CD4-positive, alpha-beta T cell (primary cell): Measurements from ENCODE around the gene NSUN5. TPM values are rescaled to one million over a fixed set of nuclear protein-coding genes. Genes with fewer than 3 reads are reported as not detected.

Source experiments
- ATAC-seq: fragments of 200-7000 bp; cut with Tn5 transposase; one replicate; pipeline ENCODE4 v1.10.0; 2022; ENCODE audit warnings: mild to moderate bottlenecking; ENCODE audit not compliant: poor library complexity
- CTCF ChIA-PET: fragments of 350-600 bp; sonication (Branson Sonifier 250); formaldehyde crosslinking; loops from one replicate; lab custom pipeline; 2021; ENCODE audit warnings: antibody characterized with exemption, inconsistent platforms; lab: Charles Lee
- POLR2A ChIA-PET: fragments of 350-600 bp; sonication (Branson Sonifier 250); formaldehyde crosslinking; loops from one replicate; lab custom pipeline; 2021; ENCODE audit warnings: antibody characterized with exemption, inconsistent platforms; lab: Charles Lee
- DNase-seq, 14 experiments: peaks; one replicate each; pipeline ENCODE4 v3.0.0-alpha.2; 2013 to 2020; ENCODE audit warnings: mixed read lengths in 2 of 14
- H3K27ac ChIP-seq, 2 donors: one replicate each; pipeline versions ENCODE4 v1.5.1 to v1.7.0; 2013; ENCODE audit warnings: low read length in 2 of 2, low read depth in 1 of 2, mild to moderate bottlenecking in 1 of 2
- H3K27me3 ChIP-seq, 2 experiments: 1 replicate in 1 of 2; 2 replicates in 1 of 2; pipeline versions ENCODE4 v1.6.1 to v1.7.0; 2013; ENCODE audit warnings: low read length in 2 of 2, control low read depth in 1 of 2, mild to moderate bottlenecking in 1 of 2, moderate library complexity in 1 of 2; ENCODE audit not compliant: insufficient read depth in 2 of 2, control insufficient read depth in 1 of 2
- H3K36me3 ChIP-seq: one replicate; pipeline ENCODE4 v1.6.1; 2013; ENCODE audit warnings: low read length, control low read depth; ENCODE audit not compliant: insufficient read depth
- H3K4me1 ChIP-seq: one replicate; pipeline ENCODE4 v1.6.1; 2013; ENCODE audit warnings: low read length, control low read depth; ENCODE audit not compliant: insufficient read depth
- H3K4me3 ChIP-seq: one replicate; pipeline ENCODE4 v1.5.1; 2013; ENCODE audit warnings: mild to moderate bottlenecking, low read length, moderate library complexity
- H3K9me3 ChIP-seq, 2 experiments: 1 replicate in 1 of 2; 2 replicates in 1 of 2; pipeline versions ENCODE4 v1.6.1 to v1.7.0; 2013; ENCODE audit warnings: low read length in 2 of 2, mild to moderate bottlenecking in 2 of 2, control low read depth in 1 of 2, moderate library complexity in 1 of 2; ENCODE audit not compliant: control insufficient read depth in 1 of 2, insufficient read depth in 1 of 2
- H3K27ac Mint-ChIP-seq: one replicate; pipeline ENCODE4 v1.8.0; 2020; ENCODE audit warnings: mixed read lengths
- H3K27me3 Mint-ChIP-seq: one replicate; pipeline ENCODE4 v1.8.0; 2021; ENCODE audit warnings: mixed read lengths
- H3K36me3 Mint-ChIP-seq: one replicate; pipeline ENCODE4 v1.8.0; 2021; ENCODE audit warnings: low read depth, mixed read lengths
- H3K4me1 Mint-ChIP-seq: one replicate; pipeline ENCODE4 v1.8.0; 2021; ENCODE audit warnings: low read depth, mixed read lengths
- H3K4me3 Mint-ChIP-seq: one replicate; pipeline ENCODE4 v1.8.0; 2020; ENCODE audit warnings: mild to moderate bottlenecking, mixed read lengths
- H3K9me3 Mint-ChIP-seq: one replicate; pipeline ENCODE4 v1.8.0; 2020; ENCODE audit warnings: mixed read lengths
- intact Hi-C, 2 experiments: fragments of 100-400 bp; cut with DNase I in 1 of 2; cut with micrococcal nuclease in 1 of 2; formaldehyde crosslinking; loops; one replicate each; pipeline versions ENCODE4 v1.15.1 to v1.9.0; 2023 to 2025; cut with DNase I, micrococcal nuclease
- total RNA-seq, 174 experiments: library from RNA in 2 of 174; stranded (reverse) in 2 of 174; gene quantifications; one replicate each; pipeline ENCODE4 v1.2.3 and lab custom pipeline; 2021 to 2026
- TF ChIP-seq, protein P1 (sequence below): fragments of 200-600 bp; IDR thresholded peaks from one replicate; pipeline ENCODE4 v1.8.0; 2022; ENCODE audit warnings: antibody characterized with exemption, mild to moderate bottlenecking

The NSUN5 gene
- total RNA-seq, 2 experiments from 2014 or later, result 31.2 to 32.6 TPM

DNA sequence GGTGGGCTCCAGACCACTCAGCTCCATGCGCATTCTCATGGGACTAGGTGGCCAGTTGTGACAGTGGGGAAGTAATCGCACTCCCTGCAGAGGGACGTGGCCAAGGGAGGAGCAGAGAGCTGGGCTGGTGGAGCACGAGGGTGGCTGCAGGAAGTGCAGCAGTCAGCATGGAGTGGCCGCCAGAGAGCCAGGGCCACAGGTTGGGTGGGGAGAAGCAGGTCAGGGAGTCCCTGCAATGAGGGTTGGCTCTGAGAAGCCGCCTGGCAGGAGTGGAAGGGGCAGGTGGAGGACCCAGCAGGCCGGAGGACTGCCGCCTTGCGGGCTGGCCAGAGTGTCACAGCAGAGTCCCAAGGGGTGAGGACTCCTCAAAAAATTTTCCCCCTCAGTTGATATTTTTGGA lies 45.6 kb upstream of the NSUN5 start:
- H3K27ac ChIP-seq, result no peak overlapping the region
- no peak overlapping the region for H3K4me3 Mint-ChIP-seq
- CTCF ChIA-PET, result no interaction called here
- peaks cover 9% of the 10 kb centered on the region for H3K4me1 ChIP-seq
- H3K9me3 ChIP-seq, result peaks cover 0 to 7% of the 10 kb centered on the region in 2 experiments
- H3K27ac Mint-ChIP-seq, result no peak overlapping the region
- no peaks in the 10 kb centered on the region for H3K36me3 ChIP-seq
- no peak for ATAC-seq
- DNase-seq, result no peak
- no peaks in the 10 kb centered on the region for H3K27me3 Mint-ChIP-seq
- H3K4me1 Mint-ChIP-seq, result no peaks in the 10 kb centered on the region
- POLR2A ChIA-PET, result no interaction called here
- H3K27me3 ChIP-seq, result no peaks in the 10 kb centered on the region
- peaks cover 3% of the 10 kb centered on the region for H3K9me3 Mint-ChIP-seq
- TF ChIP-seq, protein P1, sequence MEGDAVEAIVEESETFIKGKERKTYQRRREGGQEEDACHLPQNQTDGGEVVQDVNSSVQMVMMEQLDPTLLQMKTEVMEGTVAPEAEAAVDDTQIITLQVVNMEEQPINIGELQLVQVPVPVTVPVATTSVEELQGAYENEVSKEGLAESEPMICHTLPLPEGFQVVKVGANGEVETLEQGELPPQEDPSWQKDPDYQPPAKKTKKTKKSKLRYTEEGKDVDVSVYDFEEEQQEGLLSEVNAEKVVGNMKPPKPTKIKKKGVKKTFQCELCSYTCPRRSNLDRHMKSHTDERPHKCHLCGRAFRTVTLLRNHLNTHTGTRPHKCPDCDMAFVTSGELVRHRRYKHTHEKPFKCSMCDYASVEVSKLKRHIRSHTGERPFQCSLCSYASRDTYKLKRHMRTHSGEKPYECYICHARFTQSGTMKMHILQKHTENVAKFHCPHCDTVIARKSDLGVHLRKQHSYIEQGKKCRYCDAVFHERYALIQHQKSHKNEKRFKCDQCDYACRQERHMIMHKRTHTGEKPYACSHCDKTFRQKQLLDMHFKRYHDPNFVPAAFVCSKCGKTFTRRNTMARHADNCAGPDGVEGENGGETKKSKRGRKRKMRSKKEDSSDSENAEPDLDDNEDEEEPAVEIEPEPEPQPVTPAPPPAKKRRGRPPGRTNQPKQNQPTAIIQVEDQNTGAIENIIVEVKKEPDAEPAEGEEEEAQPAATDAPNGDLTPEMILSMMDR, result no peak
- intact Hi-C loops, result loop anchor here in 1 of 2 experiments (5.0 kb wide), 1 partner anchor 403 kb away; no protein-coding TSS in a partner anchor
- no peaks in the 10 kb centered on the region for H3K36me3 Mint-ChIP-seq
- H3K4me3 ChIP-seq, result no peak overlapping the region

DNA sequence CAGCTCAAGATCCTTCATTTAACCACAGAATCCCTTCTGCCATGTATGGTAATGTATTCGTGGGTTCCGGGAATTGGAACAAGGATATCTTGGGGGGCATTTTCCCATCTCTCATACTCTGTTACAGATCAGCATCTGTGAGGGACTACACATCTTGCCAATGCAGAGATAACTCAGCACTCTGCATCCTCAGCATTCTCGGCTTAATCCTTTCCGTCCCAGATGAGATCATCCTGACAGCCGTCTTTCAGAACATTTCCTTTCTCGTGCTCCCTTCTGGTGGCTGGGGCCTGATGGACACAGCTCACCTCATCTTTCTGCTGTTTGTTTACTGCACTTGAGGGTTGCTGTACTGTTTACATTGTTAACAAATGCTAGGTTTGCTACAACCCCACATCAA lies 44.6 kb upstream of the NSUN5 start:
- no peak overlapping the region for H3K27ac Mint-ChIP-seq
- peaks cover 3% of the 10 kb centered on the region for H3K9me3 Mint-ChIP-seq
- H3K9me3 ChIP-seq, result peaks cover 0 to 7% of the 10 kb centered on the region in 2 experiments
- TF ChIP-seq, protein P1, result no peak
- ATAC-seq, result no peak
- H3K36me3 Mint-ChIP-seq, result no peaks in the 10 kb centered on the region
- no peak for DNase-seq
- H3K27me3 Mint-ChIP-seq, result no peaks in the 10 kb centered on the region
- no peaks in the 10 kb centered on the region for H3K4me1 Mint-ChIP-seq
- peaks cover 4% of the 10 kb centered on the region for H3K4me1 ChIP-seq
- CTCF ChIA-PET, result no interaction called here
- POLR2A ChIA-PET, result no interaction called here
- no peaks in the 10 kb centered on the region for H3K27me3 ChIP-seq
- no peak overlapping the region for H3K27ac ChIP-seq
- H3K36me3 ChIP-seq, result no peaks in the 10 kb centered on the region
- no peak overlapping the region for H3K4me3 Mint-ChIP-seq
- intact Hi-C loops, result loop anchor here in 1 of 2 experiments (5.0 kb wide), 1 partner anchor 404 kb away; no protein-coding TSS in a partner anchor
- H3K4me3 ChIP-seq, result no peak overlapping the region

DNA sequence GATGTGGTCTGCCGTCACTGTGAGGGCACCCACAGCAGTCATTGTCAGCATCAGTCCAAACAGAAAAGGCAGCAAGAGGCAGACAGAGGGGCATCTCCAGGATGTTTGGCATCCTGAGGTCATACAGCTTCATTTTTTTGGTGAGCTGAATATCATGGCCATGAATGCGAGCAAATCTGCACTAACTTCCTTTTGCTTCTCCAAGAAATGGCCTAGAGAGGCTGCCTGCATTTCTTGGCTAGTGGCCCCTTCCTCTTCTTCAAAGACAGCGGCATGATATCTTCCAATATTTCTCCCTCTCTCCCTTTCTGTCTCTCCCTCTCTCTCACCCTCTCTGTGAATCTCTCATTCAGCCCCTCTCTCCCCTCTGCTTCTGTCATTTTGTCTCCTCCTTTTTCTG lies 44.2 kb upstream of the NSUN5 start:
- H3K9me3 Mint-ChIP-seq, result peaks cover 3% of the 10 kb centered on the region
- DNase-seq (no peak), ATAC-seq (no peak)
- peaks cover 0 to 7% of the 10 kb centered on the region in 2 experiments for H3K9me3 ChIP-seq
- peaks cover under 1% of the 10 kb centered on the region for H3K4me1 ChIP-seq
- no peak overlapping the region for H3K4me3 Mint-ChIP-seq
- no peak overlapping the region for H3K27ac Mint-ChIP-seq
- no peaks in the 10 kb centered on the region for H3K4me1 Mint-ChIP-seq
- no peak overlapping the region for H3K4me3 ChIP-seq
- TF ChIP-seq, protein P1, result no peak
- POLR2A ChIA-PET, result no interaction called here
- H3K27me3 ChIP-seq, result no peaks in the 10 kb centered on the region
- CTCF ChIA-PET, result no interaction called here
- no peaks in the 10 kb centered on the region for H3K27me3 Mint-ChIP-seq
- intact Hi-C loops, result loop anchor here in 1 of 2 experiments (5.0 kb wide), 1 partner anchor 405 kb away; no protein-coding TSS in a partner anchor
- no peaks in the 10 kb centered on the region for H3K36me3 Mint-ChIP-seq
- H3K36me3 ChIP-seq, result no peaks in the 10 kb centered on the region
- no peak overlapping the region for H3K27ac ChIP-seq
